AG04450 (cell line): ENCODE results near the gene DOK4. TPM values are rescaled to one million over a fixed set of nuclear protein-coding genes. Genes with fewer than 3 reads are reported as not detected.

Experiments used
- CTCF ChIA-PET: fragments of 300-600, 350-600 bp; formaldehyde crosslinking; extraction: SDS; loops from one replicate; lab custom pipeline; 2022; ENCODE audit warnings: antibody characterized with exemption, inconsistent platforms; lab: Charles Lee
- POLR2A ChIA-PET: fragments of 350-600 bp; formaldehyde crosslinking; extraction: SDS; loops from one replicate; lab custom pipeline; 2021; ENCODE audit warnings: antibody characterized with exemption, inconsistent platforms; lab: Yijun Ruan, JAX
- DNase-seq: peaks from one replicate; pipeline ENCODE4 v3.0.0-alpha.2; 2011; ENCODE audit warnings: low read depth, low spot score
- H3K27ac ChIP-seq: one replicate; pipeline ENCODE4 v1.5.1; 2012; ENCODE audit warnings: low read depth, low read length, control low read depth
- H3K27me3 ChIP-seq: one replicate; pipeline ENCODE4 v1.6.0; 2012; ENCODE audit warnings: low read length; ENCODE audit not compliant: control insufficient read depth, insufficient read depth
- H3K4me3 ChIP-seq: 2 replicates; pipeline ENCODE4 v1.5.1; 2011; ENCODE audit warnings: mild to moderate bottlenecking, low read depth, low read length, control low read depth
- H3K9me3 ChIP-seq: 2 replicates; pipeline ENCODE4 v1.5.1; 2012; ENCODE audit warnings: low read length; ENCODE audit not compliant: control insufficient read depth, insufficient read depth
- polyA plus RNA-seq: library from polyadenylated mRNA; depleted of rRNA; stranded (reverse); fragments of >200 nt; gene quantifications from 2 replicates; pipeline ENCODE4 v1.2.3, GENCODE V29; 2011
- TF ChIP-seq, protein P1 (sequence below): IDR thresholded peaks from 2 replicates; pipeline ENCODE4 v1.5.1; 2011; ENCODE audit warnings: low read depth, low read length, control low read depth, inconsistent platforms

Gene DOK4
- polyA plus RNA-seq, 1 experiment: 12.5 TPM

DNA sequence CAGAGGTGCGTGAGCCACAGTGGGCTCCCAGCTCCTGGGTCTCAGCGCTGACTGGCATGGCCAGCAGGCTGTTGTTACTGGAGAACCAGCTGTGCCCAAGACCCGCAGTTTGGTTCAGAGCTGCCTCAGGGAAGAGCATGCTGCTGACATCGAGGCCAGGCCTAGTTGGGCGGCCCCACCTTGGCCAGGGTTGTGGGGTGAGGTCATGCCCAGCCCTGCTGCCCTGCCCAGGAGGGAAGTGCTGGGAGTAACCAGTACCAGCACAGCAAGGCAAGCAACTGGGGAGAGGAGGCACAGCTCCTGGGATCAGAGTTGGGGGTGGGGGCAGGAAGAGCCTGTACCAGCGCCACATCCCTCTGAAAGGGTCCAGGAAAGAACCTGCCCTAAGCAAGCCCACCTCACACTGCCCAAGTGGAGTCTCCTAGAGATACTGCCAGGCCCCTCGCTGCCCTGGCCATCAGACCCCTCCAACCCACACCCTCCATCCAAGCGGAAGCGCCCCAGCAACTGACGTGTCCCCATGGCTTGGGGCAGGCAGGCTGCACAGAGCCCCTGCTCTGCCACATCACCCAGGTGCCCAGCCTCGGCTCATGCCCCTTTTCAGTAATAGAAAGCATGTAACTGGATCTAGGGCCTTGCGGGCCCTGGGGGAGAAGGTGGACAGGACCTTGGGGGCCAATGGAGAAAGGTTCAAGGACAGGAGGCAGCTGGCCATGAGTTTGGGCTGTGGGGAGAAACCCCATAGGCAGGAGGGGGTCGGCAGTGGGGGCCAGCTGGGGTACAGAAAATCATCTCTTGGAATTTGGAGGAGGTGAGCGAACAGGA lies 990 bp downstream of the DOK4 start:
- CTCF ChIA-PET: interaction anchor here (1.1 to 1.5 kb wide), 2 partner anchors 23 kb away, joined by 6 to 7 read pairs; partner anchors contain the start of gene POLR2C
- peaks cover 7% of the 10 kb centered on the region for H3K27me3 ChIP-seq
- H3K4me3 ChIP-seq: peak overlapping the region; percentile 76
- TF ChIP-seq, protein P1, sequence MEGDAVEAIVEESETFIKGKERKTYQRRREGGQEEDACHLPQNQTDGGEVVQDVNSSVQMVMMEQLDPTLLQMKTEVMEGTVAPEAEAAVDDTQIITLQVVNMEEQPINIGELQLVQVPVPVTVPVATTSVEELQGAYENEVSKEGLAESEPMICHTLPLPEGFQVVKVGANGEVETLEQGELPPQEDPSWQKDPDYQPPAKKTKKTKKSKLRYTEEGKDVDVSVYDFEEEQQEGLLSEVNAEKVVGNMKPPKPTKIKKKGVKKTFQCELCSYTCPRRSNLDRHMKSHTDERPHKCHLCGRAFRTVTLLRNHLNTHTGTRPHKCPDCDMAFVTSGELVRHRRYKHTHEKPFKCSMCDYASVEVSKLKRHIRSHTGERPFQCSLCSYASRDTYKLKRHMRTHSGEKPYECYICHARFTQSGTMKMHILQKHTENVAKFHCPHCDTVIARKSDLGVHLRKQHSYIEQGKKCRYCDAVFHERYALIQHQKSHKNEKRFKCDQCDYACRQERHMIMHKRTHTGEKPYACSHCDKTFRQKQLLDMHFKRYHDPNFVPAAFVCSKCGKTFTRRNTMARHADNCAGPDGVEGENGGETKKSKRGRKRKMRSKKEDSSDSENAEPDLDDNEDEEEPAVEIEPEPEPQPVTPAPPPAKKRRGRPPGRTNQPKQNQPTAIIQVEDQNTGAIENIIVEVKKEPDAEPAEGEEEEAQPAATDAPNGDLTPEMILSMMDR: no peak
- no peak overlapping the region for H3K27ac ChIP-seq
- H3K9me3 ChIP-seq: peaks cover 4% of the 10 kb centered on the region
- POLR2A ChIA-PET: no interaction called here
- DNase-seq: no peak

DNA sequence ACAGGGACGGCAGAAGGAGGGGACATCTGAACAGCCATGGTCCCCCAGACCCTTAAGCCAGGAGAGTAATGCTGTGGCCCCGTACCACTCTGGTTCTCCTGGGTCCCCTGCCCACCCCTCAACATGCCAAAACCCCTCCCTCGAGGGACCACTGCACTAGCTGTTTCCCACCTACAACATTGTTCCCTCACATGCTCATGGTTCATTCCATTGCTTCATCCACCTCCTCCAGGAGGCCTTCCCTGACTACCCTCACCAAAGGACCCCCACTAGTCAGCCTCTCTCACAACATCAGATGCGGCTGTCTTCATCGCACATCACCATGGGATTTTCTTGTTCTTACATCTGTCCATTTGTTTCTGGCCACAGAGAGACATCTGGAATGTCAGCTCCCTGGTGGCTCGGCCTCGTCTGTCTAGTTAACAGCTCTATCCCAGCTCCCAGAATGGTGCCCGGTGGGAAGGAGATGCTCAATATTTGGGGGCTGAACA lies 1.7 kb downstream of the DOK4 start:
- POLR2A ChIA-PET: no interaction called here
- Histone ChIP-seq H3K27me3 (peaks cover 4% of the 10 kb centered on the region), H3K4me3 (no peak overlapping the region), H3K9me3 (peaks cover 4% of the 10 kb centered on the region), H3K27ac (no peak overlapping the region)
- CTCF ChIA-PET: interaction anchor here (1.1 kb wide), 1 partner anchor 22 kb away, joined by 7 read pairs; the partner anchor contains the start of gene POLR2C
- no peak for DNase-seq
- TF ChIP-seq, protein P1: no peak

DNA sequence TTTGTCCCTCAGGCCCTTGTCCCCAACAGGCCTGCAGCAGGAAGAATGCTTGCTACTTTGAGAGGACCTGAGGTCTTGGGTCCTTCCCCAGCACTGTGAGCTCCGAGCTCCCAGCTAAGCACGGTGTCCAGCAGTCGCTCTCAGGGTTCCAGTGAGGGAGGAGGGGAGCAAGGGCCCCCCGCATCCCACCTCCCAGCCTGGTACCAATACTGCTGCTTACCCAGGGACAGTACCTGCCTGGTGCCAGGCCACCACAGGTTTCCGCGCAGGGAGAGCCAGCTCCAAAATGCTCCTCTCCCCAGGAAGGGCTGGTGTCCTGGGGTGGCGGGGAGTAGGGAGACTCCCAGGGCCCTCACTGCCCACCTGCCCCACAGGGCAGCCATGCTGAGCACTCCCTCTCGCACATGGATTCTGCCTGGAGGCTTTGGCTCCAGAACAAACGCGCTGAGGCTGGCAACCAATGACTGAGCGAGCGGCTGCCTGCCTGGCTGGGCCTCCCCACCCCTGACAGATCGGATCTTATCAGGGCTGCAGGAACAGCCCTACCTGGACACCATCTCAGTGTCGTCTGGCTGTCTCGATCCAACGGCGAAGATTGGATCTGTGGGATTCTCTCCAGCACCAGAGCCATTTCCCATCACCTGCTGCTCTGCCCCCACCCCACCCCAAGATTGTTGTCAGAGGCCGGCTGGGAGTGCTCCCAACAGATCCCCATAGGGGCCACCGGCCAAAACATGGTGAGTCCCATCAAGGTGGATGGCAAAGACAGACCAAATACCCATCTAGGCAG lies 2.4 kb downstream of the DOK4 start:
- CTCF ChIA-PET: interaction anchor here (1.0 to 1.4 kb wide), 3 partner anchors 21 to 36 kb away, joined by 5 to 7 read pairs (median 6); partner anchors contain the start of gene POLR2C

DNA sequence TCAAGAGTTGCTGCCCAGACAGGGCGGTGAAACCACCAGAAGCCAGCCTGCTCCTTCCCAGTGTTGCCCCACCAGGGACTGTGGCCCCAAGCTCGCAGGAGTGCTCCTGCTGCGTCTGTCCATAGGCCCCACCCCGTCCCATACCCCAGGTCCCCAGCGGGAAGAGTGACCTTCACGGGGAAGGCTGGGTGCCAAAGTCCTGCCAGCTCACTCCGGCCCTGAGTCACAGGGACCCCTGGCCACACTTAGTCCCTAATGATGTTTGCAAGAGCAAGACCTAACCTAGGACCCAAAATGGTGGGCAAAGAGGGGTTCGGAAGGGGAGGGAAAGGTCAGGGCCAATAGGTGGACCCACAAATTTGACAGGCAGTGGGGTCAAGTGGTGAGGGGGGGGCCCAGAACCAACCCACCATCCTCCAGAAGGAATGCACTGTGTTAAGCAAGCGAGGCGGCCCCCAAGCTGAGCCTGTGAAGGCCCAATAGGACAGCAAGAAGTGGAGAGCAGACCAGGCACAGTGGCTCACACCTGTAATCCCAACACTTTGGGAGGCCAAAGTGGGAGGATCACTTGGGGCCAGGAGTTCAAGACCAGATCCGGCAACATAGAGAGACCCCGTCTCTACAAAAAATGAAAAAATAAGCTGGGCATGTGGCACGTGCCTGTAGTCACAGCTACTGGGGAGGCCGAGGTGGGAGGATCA lies 3.3 kb downstream of the DOK4 start:
- Histone ChIP-seq H3K27me3 (no peaks in the 10 kb centered on the region), H3K4me3 (no peak overlapping the region), H3K27ac (no peak overlapping the region), H3K9me3 (no peaks in the 10 kb centered on the region; the same call in 1 of the 2 replicates)
- no peak for DNase-seq
- TF ChIP-seq, protein P1: no peak
- ChIA-PET POLR2A (no interaction called here), CTCF (interaction anchor here (1.0 to 1.4 kb wide), 2 partner anchors 21 to 37 kb away, joined by 5 to 6 read pairs; partner anchors contain the start of gene POLR2C)

More for the DNA sequence above, 2.4 kb downstream of the DOK4 start:
- H3K4me3 ChIP-seq: no peak overlapping the region
- H3K9me3 ChIP-seq: no peaks in the 10 kb centered on the region; the same call in 1 of the 2 replicates
- no peak overlapping the region for H3K27ac ChIP-seq
- H3K27me3 ChIP-seq: no peaks in the 10 kb centered on the region
- POLR2A ChIA-PET: no interaction called here
- no peak for DNase-seq
- TF ChIP-seq, protein P1: no peak
